COLO668 (cell line): ENCODE results near the gene OPHN1.
"Not testable (repeated sequence)": the region's sequence is repeated elsewhere in the genome, so short reads cannot be mapped to it uniquely, and the experiment has no call there.

Source experiments
- DNase-seq: peaks from one replicate; lab custom pipeline; 2025; ENCODE audit not compliant: unreplicated experiment; lab: John Stamatoyannopoulos, UW

Gene OPHN1

DNA sequence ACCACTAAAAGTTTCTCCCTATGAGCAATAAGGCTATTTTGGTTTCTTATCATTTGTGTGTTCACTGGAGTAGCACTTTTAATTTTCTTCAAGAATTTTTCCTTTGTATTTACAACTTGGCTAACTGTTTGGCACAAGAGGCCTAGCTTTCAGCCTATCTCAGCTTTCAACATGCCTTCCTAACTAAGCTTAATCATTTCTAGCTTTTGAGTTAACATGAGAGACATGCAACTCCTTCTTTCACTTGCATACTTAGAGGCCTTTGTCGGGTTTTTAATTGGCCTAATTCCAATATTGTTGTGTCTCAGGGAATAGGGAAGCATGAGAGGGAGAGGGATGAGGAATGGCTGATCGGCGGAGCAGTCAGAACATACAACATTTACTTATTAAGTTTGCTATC, 349.8 kb downstream of the OPHN1 start:
- no peak for DNase-seq

DNA sequence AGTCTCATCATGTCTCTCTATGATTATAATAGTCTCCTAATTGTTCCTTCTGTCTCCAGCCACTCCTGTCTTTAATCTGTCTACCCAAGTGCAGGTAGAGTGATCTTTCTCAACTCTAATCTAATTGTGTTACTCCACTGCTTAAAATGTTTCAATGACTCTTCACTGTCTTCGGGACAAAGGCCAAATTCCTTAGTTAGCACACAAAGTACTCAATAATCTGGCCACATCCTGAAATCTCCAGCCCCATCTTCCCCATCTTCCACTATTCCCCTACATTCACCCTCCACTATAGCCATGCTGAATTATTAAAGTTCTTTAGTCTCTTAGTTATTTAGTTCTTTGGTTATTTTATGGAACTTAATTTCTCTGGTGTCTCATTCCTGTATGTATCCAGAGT, 353.3 kb downstream of the OPHN1 start:
- DNase-seq: no peak

DNA sequence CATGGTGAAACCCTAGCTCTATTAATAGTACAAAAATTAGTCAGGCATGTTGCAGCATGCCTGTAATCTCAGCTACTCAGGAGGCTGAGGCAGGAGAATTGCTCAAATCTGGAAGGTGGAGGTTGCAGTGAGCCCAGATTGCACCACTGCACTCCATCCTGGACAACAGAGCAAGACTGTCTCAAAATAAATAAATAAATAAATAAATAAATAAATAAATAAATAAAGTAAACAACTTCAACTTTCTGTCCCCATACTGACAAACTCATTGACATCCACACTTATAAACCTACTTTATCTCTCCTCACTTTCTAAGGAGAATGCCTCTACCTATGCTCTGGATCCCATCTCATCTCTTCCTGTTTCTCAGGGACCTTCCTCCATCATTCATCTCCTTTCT, 354.5 kb downstream of the OPHN1 start:
- not testable (repeated sequence) for DNase-seq

DNA sequence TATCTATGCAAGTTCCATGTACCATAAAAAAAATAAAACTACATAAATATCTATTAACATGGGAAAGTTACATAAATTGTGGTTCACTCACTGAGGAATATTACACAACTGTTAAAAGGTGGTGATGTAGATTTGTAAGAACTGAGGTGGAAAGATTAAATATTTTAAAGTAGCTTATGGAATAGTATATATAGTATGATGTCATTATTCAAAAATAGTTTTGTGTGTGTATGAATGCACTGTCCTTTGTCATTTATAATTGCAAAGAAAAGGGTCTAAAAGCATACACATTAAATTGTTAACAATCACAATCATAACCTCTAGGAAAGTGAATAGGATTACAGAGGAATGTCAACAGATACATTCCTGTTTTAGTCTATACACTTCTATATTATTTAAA, 355.9 kb downstream of the OPHN1 start:
- DNase-seq: no peak

DNA sequence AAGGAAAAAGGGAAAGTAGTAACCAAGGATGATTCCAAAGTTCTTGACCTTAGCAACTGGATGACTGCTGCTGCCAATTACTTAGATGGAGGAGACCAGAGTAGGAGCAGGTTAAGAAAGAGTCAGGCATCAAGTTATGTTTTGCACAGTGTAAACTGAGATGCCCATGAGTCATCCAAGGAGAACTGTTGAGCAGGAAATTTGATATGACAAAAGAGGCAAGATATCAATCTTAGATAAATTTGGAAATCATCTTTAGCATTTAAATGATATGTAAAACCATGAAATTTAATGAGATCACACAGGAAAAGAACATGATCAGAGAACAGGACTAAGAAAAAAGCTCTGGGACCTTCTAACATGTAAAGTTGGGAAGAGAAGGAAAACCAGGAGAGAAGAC, 361.3 kb downstream of the OPHN1 start:
- DNase-seq: no peak

DNA sequence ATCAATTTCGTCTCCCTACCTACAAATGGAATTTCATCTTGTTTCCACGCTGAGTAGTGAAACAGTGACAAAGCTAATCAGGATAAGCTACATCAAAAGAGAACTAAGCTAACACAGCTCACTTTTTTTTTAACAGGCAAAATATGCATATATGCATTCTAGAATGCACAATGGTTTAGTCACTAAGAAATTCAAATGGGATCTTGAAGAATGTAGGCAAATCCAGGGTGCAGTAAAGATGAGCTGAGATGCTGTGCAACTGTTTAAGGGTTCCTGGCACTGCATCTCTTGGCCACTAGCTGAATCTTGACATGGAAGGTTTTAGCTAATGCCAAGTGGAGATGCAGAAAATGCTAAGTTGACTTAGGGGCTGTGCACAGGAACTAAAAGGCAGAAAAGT, 363.2 kb downstream of the OPHN1 start:
- DNase-seq: not testable (repeated sequence)

DNA sequence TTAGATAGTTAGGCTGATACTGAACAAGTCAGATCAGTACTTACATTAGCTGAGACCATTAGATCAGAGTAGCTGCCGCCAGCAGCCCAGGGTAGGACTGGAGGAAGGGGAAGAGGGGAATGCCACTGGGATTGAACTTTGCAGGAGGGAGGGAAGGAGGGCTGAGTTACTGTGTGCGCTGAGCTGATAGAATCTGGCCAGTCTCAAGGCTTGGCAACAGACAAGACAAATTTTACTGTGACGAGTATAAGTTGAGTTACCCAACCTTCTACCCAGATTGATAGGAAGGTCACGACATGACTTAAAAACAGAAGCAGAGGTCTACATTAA, 372.1 kb downstream of the OPHN1 start:
- no peak for DNase-seq

DNA sequence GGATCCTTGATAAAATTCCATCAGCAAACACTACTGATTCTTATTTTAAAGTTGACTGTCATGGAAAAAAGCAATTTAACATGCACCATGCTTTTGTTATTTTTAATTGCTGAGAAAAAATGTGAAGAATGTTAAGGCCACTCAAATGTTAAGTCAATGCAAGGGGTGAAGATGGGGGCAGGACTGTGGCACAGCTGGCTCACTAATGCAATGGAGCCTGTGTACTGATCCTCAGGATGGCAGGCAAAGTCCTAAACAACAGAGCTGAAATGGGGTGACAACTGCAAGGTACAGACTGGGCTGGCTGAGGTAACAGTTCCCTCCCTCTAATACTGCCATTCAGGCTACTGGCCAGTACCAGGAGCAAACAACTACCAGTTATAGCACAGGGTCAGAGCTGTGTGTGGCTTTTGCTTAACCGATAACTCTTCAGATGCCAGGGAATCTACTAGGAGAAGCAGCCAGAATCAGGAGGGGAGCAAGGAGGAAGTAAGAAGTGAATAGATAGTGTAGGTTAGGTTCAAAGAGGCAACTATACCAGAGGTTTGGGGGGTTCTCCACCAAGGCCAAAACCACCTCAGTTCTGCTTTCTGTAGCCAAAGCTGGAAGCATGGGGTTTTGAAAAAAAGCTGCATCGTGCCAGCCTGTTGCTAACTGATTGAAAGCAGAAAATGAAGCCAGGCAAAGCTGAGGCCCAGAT, 372.6 kb downstream of the OPHN1 start:
- DNase-seq: no peak

DNA sequence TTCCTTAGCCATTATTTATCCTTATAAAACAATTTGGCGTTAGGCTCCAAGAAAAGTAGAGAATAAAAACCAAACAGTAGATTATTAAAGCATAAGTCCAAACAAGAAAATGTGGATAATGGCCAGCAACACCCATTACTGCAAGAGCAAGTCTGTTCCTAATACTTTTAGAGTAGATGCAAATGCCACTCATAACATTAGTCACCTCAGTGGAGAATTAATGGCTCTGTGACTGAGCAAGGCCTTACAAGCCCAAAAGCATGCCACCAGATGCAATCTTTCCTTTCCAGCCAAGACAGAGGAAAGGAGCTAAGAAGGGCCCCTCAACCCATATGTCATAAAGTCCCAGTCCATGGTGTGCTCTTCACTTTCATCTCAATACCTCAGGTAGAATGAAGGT, 373.8 kb downstream of the OPHN1 start:
- no peak for DNase-seq

DNA sequence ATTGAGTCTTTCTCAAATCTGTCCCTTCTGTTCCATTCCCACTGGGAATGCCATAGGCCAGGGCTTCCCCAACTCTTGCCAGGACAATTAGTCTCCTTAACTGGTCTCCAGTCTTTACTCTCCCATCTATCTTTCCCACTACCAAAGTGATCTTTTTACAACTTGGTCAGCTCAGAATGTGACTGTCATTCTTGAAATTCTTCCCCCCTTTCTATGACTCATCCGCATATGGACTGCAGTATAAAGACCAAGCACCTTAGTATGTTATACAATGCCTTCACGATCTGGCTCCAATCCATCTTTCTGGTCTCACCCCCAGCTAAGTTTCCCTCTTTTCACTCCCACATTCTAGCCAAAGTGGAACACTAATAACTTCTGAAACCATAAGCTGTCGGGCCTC, 383.8 kb downstream of the OPHN1 start:
- no peak for DNase-seq

DNA sequence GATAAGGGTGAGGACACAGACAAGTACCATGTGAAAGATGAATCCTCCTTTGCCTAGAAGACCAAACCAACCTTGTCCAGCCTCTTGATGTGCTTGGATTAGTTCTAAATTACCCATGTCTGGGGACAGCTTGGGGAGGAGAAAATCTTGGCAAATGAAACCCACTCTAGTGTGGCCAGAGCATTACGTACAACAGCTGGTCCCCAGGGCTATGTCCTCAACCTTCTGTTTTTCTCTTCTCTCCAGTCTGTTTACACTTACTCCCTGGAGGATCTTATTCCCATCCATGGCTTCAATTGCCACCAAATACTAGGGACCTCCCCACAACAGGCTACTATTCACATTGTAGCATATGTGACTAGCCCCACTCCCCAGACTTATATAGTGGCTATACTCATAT, 384.5 kb downstream of the OPHN1 start:
- DNase-seq: no peak

DNA sequence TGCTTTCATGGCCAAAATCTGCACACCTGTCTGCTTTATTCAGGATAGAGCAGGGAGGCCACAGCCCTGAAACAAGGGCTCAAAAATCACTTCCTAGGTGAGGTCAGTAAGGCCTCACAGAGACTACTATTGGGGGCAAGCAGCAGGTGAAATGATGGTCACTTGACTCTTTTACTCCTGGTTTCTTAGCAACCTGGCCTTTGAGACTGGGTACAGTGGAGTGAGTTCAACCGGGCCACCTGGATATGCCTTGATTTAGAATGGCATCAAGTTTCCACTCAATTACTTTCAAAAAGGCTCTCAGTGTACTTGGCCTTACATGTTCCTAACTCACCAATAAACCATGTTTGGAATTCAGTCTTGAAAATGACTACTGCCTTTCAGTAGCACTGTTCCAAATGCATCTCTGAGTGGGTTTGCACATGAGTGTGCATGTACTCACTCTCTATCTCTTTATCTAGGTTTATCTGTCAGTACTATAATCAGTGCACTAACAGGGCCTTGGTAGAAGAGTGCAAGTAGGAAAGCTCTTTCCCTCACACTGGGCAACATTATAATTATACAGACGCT, 388.2 kb downstream of the OPHN1 start:
- peak; percentile 1 for DNase-seq

DNA sequence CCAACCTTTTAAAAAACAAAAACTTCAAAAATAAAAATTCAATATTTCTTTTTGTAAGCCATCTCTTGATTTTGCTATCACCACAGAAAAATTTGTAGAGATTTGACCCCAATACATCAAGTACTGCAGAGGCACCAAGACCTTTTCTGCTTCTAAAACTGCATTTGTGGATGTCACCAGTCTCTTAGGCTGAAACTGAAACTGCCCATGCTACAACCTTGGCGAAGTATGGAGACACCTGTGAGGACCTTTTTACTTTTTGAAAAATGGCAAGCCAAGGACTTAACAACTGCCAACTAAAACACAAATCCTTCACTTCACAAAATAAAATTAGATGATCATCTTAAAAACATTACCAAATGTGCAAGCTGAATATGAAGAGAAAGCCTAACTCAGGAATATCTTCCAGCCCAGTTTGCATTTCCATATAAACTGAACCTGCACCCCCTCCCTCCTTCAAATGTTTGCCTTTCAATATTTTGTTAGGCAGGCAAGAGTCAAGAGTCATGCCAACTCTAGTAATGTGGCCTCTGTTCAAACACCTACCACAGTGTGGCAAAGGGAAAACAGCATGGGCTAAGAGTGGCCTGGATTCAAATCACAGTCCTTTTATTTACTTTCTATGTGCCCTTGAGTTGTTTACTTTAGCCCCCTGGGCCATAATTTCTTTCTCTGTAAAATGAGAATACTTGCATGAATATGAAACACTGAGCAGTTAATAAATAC, 389.4 kb downstream of the OPHN1 start:
- no peak for DNase-seq

DNA sequence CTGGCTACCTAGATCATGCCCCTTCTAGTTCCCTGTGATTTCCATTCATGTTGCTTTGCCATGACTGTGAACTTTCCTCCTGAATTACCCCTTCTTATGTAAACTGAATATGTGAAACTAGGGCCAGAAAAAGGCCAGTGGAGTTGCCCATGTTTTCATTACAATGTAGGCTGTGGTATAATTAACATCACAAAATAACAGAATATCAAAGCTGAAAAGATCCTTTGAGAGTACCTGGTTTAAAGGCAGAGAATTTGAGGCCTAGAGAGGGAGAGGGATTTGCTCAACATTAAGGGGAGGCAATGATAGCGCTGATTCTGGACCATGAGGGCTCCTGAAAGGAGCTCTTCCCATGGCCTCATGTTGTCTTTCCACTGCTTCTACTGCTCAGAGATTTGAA, 392.2 kb downstream of the OPHN1 start:
- DNase-seq: no peak

DNA sequence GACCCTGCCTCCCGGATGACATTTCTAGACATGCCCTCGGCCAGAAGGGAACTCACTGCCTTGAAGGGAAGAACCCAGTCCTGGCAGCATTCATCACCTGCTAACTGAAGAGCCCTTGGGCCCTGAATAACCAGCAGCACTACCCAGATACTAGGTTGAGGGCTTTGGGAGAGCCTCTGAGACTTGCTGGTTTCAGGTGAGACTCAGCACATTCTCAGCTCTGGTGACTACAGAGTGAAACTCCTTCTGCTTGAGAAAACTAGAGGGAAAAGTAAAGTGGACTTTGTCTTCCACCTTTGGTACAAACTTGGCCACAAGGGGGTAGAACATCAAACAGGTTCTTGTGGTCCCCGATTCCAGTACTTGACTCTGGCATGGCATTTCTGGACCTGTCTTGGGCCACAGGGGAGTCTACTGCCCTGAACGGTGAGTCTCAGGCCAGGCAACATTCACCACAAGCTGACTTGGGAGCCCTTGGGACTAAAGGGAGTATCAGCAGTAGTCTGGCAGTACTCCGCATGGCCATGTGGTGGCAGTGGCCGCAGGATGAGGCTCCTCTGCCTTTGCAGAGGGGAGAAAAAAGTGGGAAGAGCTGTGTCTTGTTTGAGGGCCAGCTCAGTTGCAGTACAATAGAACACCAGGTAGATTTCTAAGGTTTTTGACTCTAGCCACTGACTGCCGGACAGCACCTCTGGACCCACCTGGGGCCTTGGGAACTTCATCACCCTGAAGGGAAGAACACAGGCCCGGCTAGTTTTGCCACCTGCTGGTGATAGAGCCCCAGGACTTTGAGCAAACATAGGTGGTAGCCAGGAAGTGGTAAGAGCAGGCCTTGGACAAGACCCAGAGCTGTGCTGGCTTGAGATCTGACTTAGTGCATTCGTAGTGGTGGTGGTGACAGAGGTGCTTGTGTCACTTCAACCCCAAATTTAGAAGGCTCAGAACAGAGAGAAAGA, 414.8 kb downstream of the OPHN1 start:
- no peak for DNase-seq

DNA sequence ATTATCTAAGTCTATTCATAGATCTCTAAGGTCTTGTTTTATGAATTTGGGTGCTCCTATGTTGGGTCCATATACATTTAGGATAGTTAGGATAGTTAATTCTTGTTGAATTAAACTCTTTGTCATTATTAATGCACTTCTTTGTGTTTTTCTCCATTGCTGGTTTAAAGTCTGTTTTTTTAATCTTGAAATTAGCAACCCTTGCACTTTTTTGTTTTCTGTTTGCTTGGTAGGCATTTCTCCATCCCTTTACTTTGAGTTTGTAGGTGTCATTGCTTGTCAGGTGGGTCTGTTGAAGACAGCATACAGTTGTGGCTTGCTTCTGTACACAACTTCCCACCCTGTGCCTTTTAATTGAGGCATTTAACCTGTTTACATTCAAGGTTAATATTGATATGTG, 434.8 kb downstream of the OPHN1 start:
- no peak for DNase-seq
